Activated CD8-positive, alpha-beta memory T cell treated with anti-CD3 and anti-CD28 coated beads for 1 hour (primary cell): Measurements from ENCODE around the gene GFRA1.

ENCODE experiments used
- DNase-seq, 2 donors: peaks; one replicate each; pipeline ENCODE4 v3.0.0-alpha.2; 2020; ENCODE audit warnings: low read depth in 1 of 2; ENCODE audit errors: extremely low read depth in 1 of 2

Gene GFRA1, protein sequence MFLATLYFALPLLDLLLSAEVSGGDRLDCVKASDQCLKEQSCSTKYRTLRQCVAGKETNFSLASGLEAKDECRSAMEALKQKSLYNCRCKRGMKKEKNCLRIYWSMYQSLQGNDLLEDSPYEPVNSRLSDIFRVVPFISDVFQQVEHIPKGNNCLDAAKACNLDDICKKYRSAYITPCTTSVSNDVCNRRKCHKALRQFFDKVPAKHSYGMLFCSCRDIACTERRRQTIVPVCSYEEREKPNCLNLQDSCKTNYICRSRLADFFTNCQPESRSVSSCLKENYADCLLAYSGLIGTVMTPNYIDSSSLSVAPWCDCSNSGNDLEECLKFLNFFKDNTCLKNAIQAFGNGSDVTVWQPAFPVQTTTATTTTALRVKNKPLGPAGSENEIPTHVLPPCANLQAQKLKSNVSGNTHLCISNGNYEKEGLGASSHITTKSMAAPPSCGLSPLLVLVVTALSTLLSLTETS

DNA sequence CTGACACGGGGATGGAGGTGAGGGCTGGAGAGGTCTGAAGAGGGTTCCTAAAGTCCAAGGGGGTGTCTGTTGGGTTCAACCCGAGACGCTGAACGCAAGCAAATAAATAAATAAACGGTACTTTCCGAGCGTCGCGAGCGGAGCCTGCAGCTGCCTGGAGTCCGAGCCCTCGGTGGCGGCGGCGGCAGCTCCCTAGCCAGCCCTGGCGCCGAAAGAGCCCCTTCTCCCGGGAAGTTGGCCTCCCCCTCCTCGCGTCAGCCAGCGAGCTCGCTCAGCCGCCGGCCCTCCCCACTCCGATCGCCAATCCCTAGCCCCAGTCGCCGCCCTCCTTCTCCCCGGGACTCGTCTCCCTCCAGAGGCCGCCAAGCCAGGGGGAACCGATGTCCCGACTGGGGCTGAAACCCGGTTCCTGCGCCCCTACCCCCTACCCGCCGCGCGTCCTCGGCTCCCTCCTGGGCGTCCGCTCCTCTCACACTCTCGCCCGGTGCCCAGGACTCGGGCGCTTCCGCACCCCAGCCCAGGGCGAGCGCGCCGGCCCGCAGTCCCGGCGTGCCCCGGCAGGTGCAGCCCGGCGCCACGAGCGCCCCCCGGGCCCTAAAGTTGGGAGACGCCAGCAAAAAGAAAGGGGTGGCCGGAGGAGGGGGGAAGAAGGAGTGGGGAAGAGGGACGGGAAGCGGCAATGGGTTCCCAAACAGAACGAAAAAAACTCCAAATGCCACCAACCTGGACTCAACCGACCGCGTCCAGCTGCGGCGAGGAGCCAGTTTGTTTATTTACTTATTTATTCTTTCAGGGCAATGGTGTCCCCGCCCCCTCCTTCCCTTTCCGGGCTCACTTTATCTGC lies at the start of gene GFRA1:
GFRA1 (minus strand) TSS at position 767 of the 844 bp plus-strand sequence. CDS start 1,177 bp downstream, outside the sequence.
- no peak for DNase-seq

DNA sequence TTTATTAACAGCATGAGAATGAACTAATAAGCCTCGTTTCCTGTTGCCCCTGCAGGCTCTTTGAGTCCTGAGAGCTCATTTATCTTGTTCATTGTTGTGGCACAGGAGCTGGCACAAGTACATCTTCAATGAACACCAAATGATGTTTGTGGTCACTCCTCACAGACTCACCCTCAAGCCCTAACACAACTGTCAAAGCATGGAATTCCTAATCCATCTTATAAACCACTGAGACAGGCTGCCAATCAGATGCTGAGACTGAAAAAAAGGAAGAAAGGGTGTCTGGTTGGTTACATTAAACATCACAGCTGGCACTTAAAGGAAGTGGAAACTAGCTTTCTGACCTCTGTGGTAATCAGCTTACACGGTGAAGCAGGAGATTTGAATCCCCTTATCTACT lies 43.5 kb upstream of the GFRA1 start:
- no peak for DNase-seq

DNA sequence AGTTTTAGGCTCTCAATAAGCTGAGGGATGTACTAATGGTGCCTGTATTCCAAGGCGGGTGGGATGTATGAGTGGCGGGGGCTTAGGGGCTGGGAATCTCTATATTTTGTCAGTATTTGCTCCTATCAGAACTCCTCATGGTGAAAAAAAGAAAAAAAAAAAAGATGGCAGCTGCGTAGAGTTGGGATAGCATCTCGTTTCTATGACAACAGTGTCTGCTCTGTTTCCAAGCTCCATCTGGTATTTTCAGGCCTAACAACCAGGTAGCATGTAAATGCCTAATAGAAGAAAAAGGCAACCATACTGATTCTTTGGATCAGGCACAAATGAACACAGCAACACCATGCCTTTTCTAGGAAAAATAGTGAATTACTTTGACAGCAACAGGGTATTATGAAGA lies 39.5 kb upstream of the GFRA1 start:
- DNase-seq = no peak

DNA sequence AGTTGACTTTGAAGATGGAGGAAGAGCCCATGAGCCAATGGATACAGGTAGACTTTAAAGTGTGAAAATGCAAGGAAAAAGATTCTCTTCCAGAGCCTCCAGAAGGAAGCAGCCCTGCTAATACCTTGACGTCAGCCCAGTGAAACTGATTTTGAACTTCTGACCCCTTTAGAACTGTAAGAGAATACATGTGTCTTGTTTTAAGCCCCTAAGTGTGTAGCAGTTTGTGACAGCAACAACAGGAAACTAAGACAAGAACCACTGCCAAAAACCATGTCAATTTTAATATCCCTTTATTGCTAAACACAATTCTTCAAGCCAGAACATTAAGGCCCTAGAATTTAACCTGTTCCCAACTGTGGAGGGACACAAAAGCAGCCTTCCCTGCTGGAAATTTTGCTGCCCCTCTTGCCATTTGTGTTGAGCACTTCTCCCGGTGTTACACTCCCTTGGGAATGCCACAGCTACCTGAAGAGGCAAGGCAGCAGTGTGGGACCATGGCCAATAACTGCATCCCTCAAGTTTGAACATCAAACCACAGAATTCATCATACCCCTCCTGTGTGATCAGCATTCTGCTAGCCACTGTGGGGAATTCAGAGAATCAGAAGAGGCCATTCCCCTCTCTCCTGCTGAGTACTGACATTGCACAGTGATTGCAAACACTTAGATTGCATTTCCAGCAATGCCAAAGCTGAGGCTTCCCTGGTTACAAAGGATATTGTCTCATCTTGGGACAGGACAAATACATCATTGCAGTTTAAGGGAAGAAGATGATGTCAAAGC lies 38.9 kb upstream of the GFRA1 start:
- no peak for DNase-seq

DNA sequence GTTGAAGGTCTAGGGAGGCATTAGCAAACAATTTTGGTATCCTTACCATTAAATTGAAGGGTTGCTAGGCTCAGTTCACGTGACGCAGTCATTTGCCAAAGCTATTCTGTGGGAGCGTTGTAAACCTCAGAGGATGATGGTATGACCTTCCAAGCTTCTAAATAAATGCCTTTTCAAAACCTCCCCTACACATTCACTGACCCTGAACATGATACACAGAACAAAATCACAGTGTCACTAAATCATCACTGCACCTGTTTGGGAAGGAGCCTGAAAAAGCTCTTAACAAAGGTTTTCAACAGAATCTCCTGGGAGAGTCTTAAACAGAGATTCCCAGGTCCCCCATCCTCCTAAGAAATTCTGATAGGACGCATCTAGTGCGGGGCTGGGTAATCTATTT lies 38.0 kb upstream of the GFRA1 start:
- no peak for DNase-seq

DNA sequence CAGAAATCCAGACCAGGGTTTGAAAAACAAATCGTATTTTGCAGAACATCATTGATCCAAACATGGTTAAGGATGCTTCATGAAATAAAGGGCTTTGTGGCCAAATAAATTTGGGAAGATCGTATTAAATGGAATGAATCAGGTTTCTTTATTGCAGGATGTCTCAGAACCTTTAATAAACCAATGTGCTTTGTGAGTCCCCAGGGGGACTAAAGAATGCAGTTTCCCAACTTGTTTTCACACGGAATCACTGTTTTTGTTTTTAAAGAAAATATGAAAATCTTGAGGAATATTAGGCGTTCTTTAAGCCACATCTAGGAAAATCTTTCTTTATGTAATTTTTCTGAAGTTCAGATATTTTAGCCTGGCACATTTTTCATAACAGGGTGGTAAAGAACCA lies 34.4 kb upstream of the GFRA1 start:
- no peak for DNase-seq

DNA sequence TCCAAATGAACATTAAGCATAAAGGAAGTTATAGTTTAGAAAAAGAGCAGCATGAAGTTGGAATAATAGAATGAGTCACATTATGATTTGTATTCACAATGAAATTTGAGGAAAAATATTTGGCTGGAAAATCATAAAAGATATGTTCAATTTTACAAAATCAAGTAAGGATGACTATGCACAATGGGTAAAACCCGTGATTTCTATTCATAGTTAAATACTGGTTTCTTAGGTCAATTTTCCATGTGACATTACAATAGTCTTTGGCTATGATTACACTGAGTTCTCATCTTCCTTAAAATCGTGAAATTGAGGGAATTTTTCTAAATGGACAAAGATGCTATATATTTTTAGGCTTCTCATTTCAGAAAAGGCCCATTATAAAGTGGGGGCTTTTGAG lies 33.8 kb upstream of the GFRA1 start:
- DNase-seq = no peak

DNA sequence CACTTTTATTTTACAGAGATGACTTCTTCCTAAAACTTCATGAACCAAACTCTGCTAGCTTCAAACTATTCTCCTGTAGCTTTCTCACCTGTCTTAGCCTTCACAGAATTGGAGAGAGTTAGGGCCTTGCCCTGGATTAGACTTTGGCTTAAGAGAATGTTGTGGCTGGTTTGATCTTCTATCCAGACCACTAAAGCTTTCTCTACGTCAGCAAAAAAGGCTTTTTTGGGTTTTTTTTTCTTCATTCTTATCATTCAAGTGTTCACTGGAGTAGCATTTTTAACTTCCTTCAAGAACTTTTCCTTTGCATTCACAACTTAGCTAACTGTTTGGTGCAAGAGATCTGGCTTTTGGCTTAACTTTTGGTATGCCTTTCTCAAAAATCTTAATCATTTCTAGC lies 31.9 kb upstream of the GFRA1 start:
- DNase-seq = no peak

DNA sequence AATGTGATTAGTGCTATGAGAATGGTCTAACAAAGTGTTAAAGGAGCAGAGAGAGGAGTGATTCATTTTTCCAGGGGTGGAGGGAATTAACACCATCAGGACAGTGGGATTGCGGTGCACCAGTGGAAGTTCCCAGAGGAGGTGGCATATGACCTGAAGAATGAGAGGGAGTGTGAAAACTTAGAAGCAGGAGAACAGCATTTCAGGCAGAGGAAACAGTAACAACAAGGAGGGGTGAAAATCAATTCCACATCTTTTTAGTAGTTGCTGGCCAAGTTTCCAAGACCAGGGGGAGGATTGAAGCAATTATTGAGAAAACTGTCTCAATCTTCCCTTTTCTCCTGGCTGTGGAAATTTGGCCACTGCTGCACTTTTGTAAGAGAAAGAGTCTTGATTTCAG lies 27.5 kb upstream of the GFRA1 start:
- no peak for DNase-seq

DNA sequence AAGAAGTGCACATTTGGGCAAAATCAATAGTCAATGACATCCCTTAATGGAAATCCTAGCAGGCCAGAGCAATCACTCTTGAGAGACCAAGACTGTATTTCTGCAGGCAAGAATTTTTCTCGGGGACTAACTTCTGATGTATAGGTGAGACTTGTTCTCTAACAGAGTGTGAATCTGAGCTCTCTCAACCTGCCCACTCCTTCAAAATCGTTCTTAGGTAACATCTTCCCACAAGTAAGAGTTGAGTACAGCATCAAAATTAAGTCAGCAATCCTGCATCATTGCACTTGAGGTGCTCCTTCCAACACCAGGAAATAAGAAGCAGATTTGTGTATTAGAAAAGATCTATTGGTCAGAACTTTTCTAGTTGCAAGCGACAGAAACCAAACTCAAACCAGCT lies 25.6 kb upstream of the GFRA1 start:
- no peak for DNase-seq

DNA sequence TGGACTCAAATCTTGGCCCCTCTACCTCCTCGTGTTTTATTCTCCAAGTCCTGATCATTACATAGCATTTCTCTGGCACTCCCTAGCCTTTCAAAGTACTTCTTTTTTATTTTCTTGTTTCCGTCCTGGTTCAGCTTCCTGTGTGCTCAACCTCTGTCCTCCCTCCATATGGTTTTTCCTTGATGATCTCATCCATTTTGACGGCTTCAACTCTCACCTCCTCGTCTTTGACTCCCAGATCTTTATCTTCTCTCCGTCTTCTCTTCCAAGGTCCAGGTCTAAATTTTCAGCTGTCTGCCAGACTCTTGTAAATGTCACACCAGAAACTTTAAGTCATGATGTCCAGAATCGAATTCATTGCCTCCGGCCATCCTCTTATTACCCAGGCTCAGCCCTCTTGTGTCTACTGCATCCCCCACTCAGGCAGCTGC lies 23.3 kb upstream of the GFRA1 start:
- DNase-seq = no peak

DNA sequence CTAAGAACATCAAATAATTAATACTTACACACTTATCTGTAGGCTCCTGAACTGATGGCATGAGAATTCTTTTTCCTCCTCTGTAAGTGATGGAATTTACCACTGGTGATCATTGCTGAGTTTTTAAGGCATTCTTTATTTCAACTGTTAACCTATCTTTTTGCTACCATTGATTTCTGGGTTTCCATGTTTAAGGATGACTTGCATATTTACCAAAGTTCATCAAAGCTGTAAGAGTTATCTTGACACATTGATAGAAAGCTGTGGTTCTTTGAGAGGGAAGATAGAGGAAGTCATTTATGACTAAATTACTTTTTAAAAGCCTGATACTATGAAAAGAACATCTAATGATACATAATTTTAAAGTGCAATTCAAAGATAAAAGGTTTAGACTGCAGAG lies 19.5 kb upstream of the GFRA1 start:
- no peak for DNase-seq

DNA sequence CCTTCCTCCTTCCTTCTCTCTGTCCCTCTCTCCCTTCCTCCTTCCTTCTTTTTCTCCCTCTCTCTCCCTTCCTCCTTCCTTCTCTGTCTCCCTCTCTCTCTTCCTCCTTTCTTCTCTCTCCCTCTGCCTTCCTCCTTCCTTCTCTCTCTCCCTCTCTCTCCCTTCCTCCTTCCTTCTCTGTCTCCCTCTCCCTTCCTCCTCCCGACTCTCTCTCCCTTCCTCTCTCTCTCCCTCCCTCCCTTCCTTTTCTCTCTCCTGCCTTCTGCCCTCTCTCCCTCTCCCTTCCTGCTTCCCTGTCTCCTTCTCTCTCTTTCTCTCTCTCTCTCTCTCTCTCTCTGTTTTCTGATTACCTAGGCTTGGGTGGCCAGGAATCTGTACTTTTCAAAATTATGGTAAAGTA lies 16.6 kb upstream of the GFRA1 start:
- no peak for DNase-seq

DNA sequence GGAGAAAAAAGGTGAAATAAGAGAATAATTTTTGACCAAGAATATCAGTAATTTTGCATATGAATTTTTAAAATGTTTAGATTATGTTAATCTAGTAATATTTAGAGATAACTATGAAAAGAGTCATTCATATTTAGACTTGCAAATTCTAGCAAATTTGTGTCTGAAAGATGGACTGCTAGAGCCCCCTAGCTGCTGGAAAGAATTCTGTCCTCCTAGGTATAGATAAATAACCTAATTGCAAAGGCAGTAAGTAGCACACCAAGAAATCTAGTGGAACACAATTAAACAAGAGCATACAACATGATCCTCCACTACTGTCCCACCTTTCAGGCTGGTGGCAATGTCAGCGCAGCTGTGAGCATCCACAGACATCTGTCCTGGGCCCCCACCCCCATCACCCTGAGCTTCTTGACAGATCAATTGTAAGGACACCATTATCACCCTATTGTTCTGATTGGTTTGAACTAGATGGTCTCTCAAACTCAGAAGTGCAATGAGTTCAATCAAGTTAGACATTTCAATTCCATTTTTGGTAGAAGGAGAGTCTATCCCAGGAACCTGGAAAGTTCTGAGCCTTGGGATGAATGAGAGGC lies 15.0 kb upstream of the GFRA1 start:
- DNase-seq = no peak

DNA sequence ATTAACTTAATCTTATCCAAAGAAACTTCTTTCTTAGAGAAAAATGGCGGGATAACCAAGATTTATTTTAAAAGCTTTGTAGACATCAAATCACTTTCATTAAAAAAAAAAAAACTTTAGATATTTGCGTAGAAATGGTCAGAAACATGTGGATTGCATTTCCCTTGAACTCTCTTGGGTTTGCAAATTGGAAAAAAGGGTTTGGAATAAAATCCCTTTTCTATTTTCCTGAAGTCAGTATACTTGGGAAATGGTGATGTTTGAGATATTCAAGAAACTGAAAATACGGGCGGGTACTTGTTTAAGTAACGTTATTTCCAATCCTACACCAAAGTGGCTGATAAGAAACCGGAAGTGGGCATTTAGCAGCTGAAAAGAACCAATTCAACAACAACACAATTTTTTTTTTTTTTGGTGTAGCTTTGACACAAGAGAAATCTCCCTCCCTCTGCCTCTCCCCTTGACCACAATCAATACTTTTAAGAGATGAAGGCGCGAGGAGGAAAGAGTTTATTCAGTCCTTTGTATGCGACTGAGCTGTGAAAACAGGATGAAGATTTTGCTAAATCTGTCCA lies 13.7 kb upstream of the GFRA1 start:
- DNase-seq = no peak

DNA sequence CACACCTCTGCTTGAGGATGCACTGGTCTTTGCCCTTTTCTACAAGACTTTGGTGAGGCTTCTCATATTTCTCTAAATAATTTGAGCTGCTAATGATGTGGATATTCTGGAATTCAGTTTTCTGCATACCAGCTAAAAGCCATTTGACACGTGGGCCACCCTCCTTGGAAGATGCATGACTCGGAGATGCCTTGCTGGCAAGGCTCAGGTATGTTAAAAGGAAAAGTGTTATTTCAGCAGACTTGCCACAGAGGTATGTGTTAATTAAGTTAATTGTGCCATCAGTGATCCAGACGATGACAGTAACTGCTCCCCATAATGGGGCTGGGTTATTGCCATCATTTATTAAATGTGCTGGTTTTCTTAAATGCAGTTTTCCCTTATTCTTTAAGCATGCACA lies 8.8 kb upstream of the GFRA1 start:
- DNase-seq = no peak

DNA sequence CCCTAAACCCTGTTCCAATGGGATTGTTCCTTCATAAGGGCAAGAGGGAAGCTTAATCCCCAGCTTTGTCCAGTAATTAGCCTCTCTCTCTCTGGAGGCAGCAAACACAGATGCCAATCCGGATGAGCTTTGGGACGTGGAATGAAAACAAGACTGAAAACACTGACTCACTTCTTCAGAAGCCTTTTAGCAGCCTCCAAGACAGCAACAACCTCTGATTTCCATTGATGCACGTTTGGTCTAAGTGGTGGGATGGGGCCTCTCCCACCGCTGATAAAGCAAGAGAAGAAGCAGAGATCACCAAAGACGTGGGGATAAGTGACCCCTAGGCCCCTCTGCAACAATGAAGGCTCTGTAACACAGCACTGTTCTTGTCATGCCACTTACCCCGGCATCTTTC lies 5.8 kb upstream of the GFRA1 start:
- DNase-seq = no peak

DNA sequence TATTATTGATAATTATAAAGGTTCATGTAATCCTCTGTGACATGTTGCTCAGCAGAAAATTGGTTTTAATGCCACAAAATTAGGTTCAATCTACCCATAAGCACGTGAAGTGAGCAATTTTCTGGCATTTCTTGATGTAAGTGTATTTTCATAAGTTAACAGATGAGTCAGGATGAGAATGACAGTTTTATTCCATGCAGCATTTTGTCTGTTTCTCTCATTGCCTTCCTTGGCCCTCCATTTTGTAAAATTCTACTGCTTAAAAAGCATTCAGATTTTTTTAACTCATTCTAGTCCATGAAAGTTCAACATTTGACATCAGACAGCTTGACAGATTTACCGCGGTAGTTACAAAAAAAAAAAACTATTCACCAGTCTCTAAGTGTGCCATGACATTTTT lies 4.0 kb upstream of the GFRA1 start:
- DNase-seq = no peak

DNA sequence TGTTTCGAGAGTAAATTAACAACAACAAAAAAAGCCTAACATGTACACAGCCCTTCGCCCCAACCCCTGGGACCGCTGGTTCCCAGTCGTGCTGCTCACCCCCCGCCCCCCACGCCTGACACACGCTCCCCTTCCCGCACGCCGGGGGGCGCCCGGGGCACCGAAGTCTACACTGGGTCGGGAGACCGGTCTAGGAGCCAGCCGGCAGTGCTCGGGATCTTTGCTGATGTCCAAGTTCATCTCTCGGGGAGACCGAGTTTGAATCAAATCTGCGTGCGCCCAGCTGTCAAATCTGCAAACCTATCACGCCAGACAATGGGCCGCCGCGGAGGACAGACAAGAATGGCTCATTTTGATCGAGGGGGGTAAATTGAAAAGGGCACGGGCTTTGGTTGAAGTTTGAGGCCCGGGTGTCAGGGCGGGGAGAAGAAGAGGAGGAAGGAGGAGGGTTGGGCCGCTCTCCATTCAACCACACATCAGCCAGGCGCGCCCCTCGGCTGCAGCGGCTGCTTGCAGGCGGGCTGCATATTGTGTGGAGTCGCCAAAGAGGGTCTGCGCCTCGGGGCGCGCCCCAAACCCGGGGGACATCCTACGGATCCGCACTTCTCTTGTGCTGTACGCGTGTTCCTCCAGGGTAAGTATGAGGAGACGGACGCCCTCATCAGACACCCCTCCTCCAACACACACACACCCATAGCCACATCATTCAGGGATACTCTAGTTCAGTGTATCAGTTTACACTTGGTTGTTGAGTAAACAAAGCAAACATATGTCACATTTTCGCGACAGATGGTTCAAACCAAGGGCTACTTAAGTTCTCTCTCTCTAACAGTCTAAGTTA lies 1.3 kb upstream of the GFRA1 start:
- DNase-seq = no peak
